Panc1 (cell line): ENCODE data around the gene MLST8. TPM values are rescaled to one million over a fixed set of nuclear protein-coding genes. Genes with fewer than 3 reads are reported as not detected.

Source experiments
- ATAC-seq: fragments of 200-7000 bp; cut with Tn5 transposase; 2 replicates; pipeline ENCODE4 v1.9.1; 2020; ENCODE audit warnings: mild to moderate bottlenecking, moderate library complexity
- BruUV-seq: library from RNA; stranded (reverse); fragments of 400-500 nt; replicated peaks from 2 replicates; lab custom pipeline; 2021; lab: Mats Ljungman, UMichigan
- CTCF ChIA-PET: fragments of 300-600 bp; sonication (Branson Sonifier 250); formaldehyde crosslinking; loops from one replicate; lab custom pipeline; 2022; ENCODE audit warnings: antibody characterized with exemption; lab: Charles Lee
- POLR2A ChIA-PET: fragments of 300-600 bp; sonication (Branson Sonifier 250); formaldehyde crosslinking; loops from one replicate; lab custom pipeline; 2022; ENCODE audit warnings: antibody characterized with exemption; lab: Charles Lee
- DNase-seq: peaks from one replicate; pipeline ENCODE4 v3.0.0-alpha.2; 2010; ENCODE audit warnings: low read depth, low spot score
- H3K27ac ChIP-seq: 2 replicates; pipeline ENCODE4 v1.5.1; 2011; ENCODE audit warnings: mild to moderate bottlenecking, low read length, inconsistent platforms
- H3K27me3 ChIP-seq: fragments of 200-500 bp; sonication (Bioruptor generic); 2 replicates; pipeline ENCODE4 v1.6.0; 2014; ENCODE audit warnings: low read length, inconsistent platforms; ENCODE audit not compliant: control insufficient read depth, insufficient read depth
- H3K36me3 ChIP-seq: fragments of 200-500 bp; sonication (Bioruptor generic); 2 replicates; pipeline ENCODE4 v1.5.1; 2014; ENCODE audit warnings: inconsistent platforms, mild to moderate bottlenecking, low read length, moderate library complexity; ENCODE audit not compliant: control insufficient read depth, insufficient read depth
- H3K4me1 ChIP-seq: 2 replicates; pipeline ENCODE4 v1.5.1; 2011; ENCODE audit warnings: inconsistent platforms, mild to moderate bottlenecking, low read length, moderate library complexity; ENCODE audit not compliant: control insufficient read depth, insufficient read depth
- H3K4me3 ChIP-seq, 2 experiments: 2 replicates each; pipeline ENCODE4 v1.5.1; 2011 to 2012; ENCODE audit warnings: low read depth in 2 of 2, low read length in 2 of 2, mild to moderate bottlenecking in 2 of 2, inconsistent platforms in 1 of 2, moderate library complexity in 1 of 2
- H3K9me3 ChIP-seq: fragments of 200-500 bp; sonication (Bioruptor generic); 2 replicates; pipeline ENCODE4 v1.5.1; 2014; ENCODE audit warnings: low read depth, mild to moderate bottlenecking, inconsistent platforms, low read length, moderate library complexity; ENCODE audit not compliant: control insufficient read depth, insufficient read depth
- POLR2AphosphoS5 ChIP-seq: IDR thresholded peaks from 2 replicates; pipeline ENCODE4 v1.6.1; 2012; ENCODE audit warnings: mild to moderate bottlenecking, low read depth, low read length, moderate library complexity
- SIN3A ChIP-seq: IDR thresholded peaks from 2 replicates; pipeline ENCODE4 v1.6.1; 2012; ENCODE audit warnings: low read depth, mild to moderate bottlenecking, low read length, moderate library complexity, borderline replicate concordance; ENCODE audit not compliant: insufficient read depth
- TCF7L2 ChIP-seq: IDR thresholded peaks from 2 replicates; pipeline ENCODE4 v1.6.1; 2011; ENCODE audit warnings: mild to moderate bottlenecking, low read depth, low read length, inconsistent platforms
- in situ Hi-C: cut with HindIII; loops from 2 replicates; pipeline ENCODE4 v1.10.0; 2016; ENCODE audit warnings: low sequenced_read_pairs, low pct_unique_long_range_greater_than_20kb
- intact Hi-C: fragments of 100-400 bp; cut with micrococcal nuclease; formaldehyde crosslinking; loops from one replicate; pipeline ENCODE4 v1.10.0; 2022; ENCODE audit not compliant: unreplicated experiment
- total RNA-seq: library from RNA; stranded (reverse); gene quantifications from one replicate; pipeline ENCODE4 v1.2.1, GENCODE V29; 2021; ENCODE audit not compliant: unreplicated experiment
- TF ChIP-seq, protein P1 (sequence below): fragments of 450-650 bp; IDR thresholded peaks from 2 replicates; pipeline ENCODE4 v1.5.1; 2017; ENCODE audit warnings: mild to moderate bottlenecking
- TF ChIP-seq, protein P2 (sequence below), 2 experiments: IDR thresholded peaks; 2 replicates each; pipeline ENCODE4 v1.6.1; 2011 to 2012; ENCODE audit warnings: low read depth in 2 of 2, control low read depth in 1 of 2, low read length in 1 of 2, mild to moderate bottlenecking in 1 of 2, moderate library complexity in 1 of 2; ENCODE audit not compliant: insufficient read depth in 1 of 2

Gene MLST8
- total RNA-seq, 1 experiment from 2014 or later: 91.1 TPM

DNA sequence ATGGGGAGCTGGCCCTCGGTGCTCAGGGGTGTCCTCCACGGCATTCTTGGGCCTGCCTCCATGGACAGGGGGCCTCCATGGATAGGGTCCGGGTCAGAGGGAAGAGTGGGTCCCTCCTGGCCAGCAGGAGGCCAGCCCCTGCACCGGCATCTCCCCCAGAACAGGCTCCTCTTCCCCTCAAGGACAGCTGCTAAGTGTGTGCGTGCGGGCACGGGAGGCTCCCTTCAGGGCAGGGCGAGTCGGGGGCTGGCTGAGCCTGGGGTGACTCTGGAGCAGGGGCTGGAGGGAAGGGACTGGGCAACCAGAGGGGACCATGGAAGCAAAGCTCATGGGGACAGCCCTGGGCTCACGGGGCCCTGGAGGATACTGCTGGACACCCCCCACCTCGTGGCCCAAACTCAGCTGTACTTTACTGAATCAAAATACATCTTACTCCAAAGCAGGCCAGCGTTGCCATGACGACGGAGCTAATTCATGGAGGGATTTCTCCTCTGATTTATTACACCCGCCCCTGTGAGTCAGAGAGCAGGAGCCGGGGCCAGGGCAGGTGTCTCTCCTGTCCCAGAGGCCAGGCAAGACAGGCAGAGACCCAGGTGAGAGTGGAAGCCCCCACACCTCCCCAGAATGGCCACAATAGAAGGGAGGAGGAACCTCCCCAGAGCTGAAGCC lies 11.0 kb upstream of the MLST8 start:
- Histone ChIP-seq H3K27ac (no peak overlapping the region), H3K4me3 (no peak overlapping the region), H3K4me1 (peaks cover 5% of the 10 kb centered on the region), H3K9me3 (no peaks in the 10 kb centered on the region), H3K27me3 (no peaks in the 10 kb centered on the region), H3K36me3 (no peaks in the 10 kb centered on the region)
- POLR2A ChIA-PET: interaction anchor here (0.8 kb wide), 1 partner anchor 21 kb away, joined by 3 read pairs; no protein-coding TSS in a partner anchor
- no peak for DNase-seq
- in situ Hi-C loops (no loop called here), intact Hi-C loops (no loop called here)
- no peak for TF ChIP-seq TCF7L2
- TF ChIP-seq, protein P1, sequence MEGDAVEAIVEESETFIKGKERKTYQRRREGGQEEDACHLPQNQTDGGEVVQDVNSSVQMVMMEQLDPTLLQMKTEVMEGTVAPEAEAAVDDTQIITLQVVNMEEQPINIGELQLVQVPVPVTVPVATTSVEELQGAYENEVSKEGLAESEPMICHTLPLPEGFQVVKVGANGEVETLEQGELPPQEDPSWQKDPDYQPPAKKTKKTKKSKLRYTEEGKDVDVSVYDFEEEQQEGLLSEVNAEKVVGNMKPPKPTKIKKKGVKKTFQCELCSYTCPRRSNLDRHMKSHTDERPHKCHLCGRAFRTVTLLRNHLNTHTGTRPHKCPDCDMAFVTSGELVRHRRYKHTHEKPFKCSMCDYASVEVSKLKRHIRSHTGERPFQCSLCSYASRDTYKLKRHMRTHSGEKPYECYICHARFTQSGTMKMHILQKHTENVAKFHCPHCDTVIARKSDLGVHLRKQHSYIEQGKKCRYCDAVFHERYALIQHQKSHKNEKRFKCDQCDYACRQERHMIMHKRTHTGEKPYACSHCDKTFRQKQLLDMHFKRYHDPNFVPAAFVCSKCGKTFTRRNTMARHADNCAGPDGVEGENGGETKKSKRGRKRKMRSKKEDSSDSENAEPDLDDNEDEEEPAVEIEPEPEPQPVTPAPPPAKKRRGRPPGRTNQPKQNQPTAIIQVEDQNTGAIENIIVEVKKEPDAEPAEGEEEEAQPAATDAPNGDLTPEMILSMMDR: no peak
- TF ChIP-seq POLR2AphosphoS5: no peak
- no peak for TF ChIP-seq SIN3A
- TF ChIP-seq, protein P2, sequence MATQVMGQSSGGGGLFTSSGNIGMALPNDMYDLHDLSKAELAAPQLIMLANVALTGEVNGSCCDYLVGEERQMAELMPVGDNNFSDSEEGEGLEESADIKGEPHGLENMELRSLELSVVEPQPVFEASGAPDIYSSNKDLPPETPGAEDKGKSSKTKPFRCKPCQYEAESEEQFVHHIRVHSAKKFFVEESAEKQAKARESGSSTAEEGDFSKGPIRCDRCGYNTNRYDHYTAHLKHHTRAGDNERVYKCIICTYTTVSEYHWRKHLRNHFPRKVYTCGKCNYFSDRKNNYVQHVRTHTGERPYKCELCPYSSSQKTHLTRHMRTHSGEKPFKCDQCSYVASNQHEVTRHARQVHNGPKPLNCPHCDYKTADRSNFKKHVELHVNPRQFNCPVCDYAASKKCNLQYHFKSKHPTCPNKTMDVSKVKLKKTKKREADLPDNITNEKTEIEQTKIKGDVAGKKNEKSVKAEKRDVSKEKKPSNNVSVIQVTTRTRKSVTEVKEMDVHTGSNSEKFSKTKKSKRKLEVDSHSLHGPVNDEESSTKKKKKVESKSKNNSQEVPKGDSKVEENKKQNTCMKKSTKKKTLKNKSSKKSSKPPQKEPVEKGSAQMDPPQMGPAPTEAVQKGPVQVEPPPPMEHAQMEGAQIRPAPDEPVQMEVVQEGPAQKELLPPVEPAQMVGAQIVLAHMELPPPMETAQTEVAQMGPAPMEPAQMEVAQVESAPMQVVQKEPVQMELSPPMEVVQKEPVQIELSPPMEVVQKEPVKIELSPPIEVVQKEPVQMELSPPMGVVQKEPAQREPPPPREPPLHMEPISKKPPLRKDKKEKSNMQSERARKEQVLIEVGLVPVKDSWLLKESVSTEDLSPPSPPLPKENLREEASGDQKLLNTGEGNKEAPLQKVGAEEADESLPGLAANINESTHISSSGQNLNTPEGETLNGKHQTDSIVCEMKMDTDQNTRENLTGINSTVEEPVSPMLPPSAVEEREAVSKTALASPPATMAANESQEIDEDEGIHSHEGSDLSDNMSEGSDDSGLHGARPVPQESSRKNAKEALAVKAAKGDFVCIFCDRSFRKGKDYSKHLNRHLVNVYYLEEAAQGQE (IDR thresholded peaks at IDR 0.05; ENCODE audit: insufficient read depth in 1 of 2, low read depth in 2 of 2, low read length in 1 of 2): no peak
- no TSS peak for BruUV-seq
- ATAC-seq: no peak
- CTCF ChIA-PET: interaction anchor here (0.6 kb wide), 1 partner anchor 351 kb away, joined by 3 read pairs; no protein-coding TSS in a partner anchor

DNA sequence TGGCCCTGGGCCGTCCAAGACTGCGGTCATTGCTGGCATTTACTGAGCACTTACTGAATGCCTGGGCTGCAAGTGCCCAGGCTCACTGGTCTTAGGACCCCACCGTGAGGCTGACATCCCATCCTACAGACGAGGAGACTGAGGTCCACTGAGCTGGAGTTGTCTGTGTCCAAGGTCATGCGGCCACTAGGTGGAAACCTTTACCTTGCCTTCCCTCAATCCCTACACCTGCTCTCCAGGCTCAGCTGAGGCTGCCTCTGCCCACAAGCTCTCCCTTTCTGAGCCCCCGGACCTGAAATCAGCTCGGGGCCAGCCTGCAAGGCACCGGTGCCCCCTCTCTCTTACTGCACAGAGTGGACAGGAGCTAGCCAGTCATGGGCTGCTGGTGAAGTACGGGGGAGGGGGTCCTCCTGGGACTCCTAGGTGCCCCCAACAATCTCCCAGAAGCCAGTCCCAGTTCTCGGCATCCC lies 10.4 kb upstream of the MLST8 start:
- no TSS peak for BruUV-seq
- in situ Hi-C loops (no loop called here), intact Hi-C loops (no loop called here)
- H3K27me3 ChIP-seq: no peaks in the 10 kb centered on the region
- H3K9me3 ChIP-seq: no peaks in the 10 kb centered on the region
- ChIA-PET POLR2A (interaction anchor here (0.8 kb wide), 1 partner anchor 20 kb away, joined by 3 read pairs; no protein-coding TSS in a partner anchor), CTCF (interaction anchor here (0.6 to 0.7 kb wide), 3 partner anchors 31 to 350 kb away, joined by 3 to 5 read pairs (median 3); no protein-coding TSS in a partner anchor)
- TF ChIP-seq, protein P2 (IDR thresholded peaks at IDR 0.05; ENCODE audit: insufficient read depth in 1 of 2, low read depth in 2 of 2, low read length in 1 of 2): no peak
- TF ChIP-seq SIN3A (no peak), POLR2AphosphoS5 (no peak), TCF7L2 (no peak)
- TF ChIP-seq, protein P1: no peak; the same call in 1 of the 2 replicates
- H3K27ac ChIP-seq: no peak overlapping the region
- peak; percentile 35 for DNase-seq
- peaks cover 5% of the 10 kb centered on the region for H3K4me1 ChIP-seq
- H3K4me3 ChIP-seq: peak overlapping the region in 1 of 2 experiments; percentile 30; a peak in 1 of 4 replicates
- H3K36me3 ChIP-seq: no peaks in the 10 kb centered on the region
- ATAC-seq: peak; percentile 82
